Osteocyte (in vitro differentiated cells): ENCODE measurements around the gene RHOD. TPM values are rescaled to one million over a fixed set of nuclear protein-coding genes. Genes with fewer than 3 reads are reported as not detected.

Experiments
- DNase-seq: peaks from one replicate; pipeline ENCODE4 v3.0.0; 2021; ENCODE audit warnings: mixed read lengths; ENCODE audit not compliant: unreplicated experiment; ENCODE audit errors: extremely low spot score
- H3K27ac Mint-ChIP-seq: one replicate; pipeline ENCODE4 v1.8.0; 2021; ENCODE audit warnings: mild to moderate bottlenecking, mixed read lengths; ENCODE audit not compliant: unreplicated experiment
- H3K27me3 Mint-ChIP-seq: one replicate; pipeline ENCODE4 v1.8.0; 2021; ENCODE audit warnings: mixed read lengths; ENCODE audit not compliant: unreplicated experiment
- H3K36me3 Mint-ChIP-seq: one replicate; pipeline ENCODE4 v1.8.0; 2021; ENCODE audit warnings: mixed read lengths; ENCODE audit not compliant: unreplicated experiment
- H3K4me1 Mint-ChIP-seq: one replicate; pipeline ENCODE4 v1.8.0; 2021; ENCODE audit warnings: mixed read lengths; ENCODE audit not compliant: unreplicated experiment
- H3K4me3 Mint-ChIP-seq: one replicate; pipeline ENCODE4 v1.8.0; 2021; ENCODE audit warnings: mild to moderate bottlenecking, moderate library complexity, mixed read lengths; ENCODE audit not compliant: unreplicated experiment
- H3K9me3 Mint-ChIP-seq: one replicate; pipeline ENCODE4 v1.8.0; 2021; ENCODE audit warnings: mixed read lengths; ENCODE audit not compliant: unreplicated experiment
- total RNA-seq: library from RNA; stranded (reverse); gene quantifications from 2 replicates; pipeline ENCODE4 v1.2.1, GENCODE V29; 2021
- TF ChIP-seq, protein P1 (sequence below): fragments of 200-600 bp; sonication (generic); IDR thresholded peaks from 2 replicates; pipeline ENCODE4 v1.5.0; 2021; ENCODE audit warnings: antibody characterized with exemption, mild to moderate bottlenecking, moderate library complexity

RHOD gene
- total RNA-seq, 1 donor from 2014 or later, result 9.4 TPM

- Mint-ChIP-seq H3K4me1 (no peaks in the 10 kb centered on the region), H3K27me3 (no peaks in the 10 kb centered on the region), H3K4me3 (no peak overlapping the region), H3K27ac (no peak overlapping the region), H3K36me3 (no peaks in the 10 kb centered on the region), H3K9me3 (no peaks in the 10 kb centered on the region)
- no peak for DNase-seq
- TF ChIP-seq, protein P1, sequence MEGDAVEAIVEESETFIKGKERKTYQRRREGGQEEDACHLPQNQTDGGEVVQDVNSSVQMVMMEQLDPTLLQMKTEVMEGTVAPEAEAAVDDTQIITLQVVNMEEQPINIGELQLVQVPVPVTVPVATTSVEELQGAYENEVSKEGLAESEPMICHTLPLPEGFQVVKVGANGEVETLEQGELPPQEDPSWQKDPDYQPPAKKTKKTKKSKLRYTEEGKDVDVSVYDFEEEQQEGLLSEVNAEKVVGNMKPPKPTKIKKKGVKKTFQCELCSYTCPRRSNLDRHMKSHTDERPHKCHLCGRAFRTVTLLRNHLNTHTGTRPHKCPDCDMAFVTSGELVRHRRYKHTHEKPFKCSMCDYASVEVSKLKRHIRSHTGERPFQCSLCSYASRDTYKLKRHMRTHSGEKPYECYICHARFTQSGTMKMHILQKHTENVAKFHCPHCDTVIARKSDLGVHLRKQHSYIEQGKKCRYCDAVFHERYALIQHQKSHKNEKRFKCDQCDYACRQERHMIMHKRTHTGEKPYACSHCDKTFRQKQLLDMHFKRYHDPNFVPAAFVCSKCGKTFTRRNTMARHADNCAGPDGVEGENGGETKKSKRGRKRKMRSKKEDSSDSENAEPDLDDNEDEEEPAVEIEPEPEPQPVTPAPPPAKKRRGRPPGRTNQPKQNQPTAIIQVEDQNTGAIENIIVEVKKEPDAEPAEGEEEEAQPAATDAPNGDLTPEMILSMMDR, result no peak
Observed at GRCh38 chr11:67014343-67014742, 42.3 kb upstream of the RHOD start.

- Mint-ChIP-seq H3K27me3 (no peaks in the 10 kb centered on the region), H3K9me3 (no peaks in the 10 kb centered on the region), H3K4me1 (no peaks in the 10 kb centered on the region), H3K36me3 (no peaks in the 10 kb centered on the region), H3K4me3 (no peak overlapping the region), H3K27ac (no peak overlapping the region)
- TF ChIP-seq, protein P1, result no peak
- no peak for DNase-seq
Observed at GRCh38 chr11:67015048-67015447, 41.6 kb upstream of the RHOD start.

DNA sequence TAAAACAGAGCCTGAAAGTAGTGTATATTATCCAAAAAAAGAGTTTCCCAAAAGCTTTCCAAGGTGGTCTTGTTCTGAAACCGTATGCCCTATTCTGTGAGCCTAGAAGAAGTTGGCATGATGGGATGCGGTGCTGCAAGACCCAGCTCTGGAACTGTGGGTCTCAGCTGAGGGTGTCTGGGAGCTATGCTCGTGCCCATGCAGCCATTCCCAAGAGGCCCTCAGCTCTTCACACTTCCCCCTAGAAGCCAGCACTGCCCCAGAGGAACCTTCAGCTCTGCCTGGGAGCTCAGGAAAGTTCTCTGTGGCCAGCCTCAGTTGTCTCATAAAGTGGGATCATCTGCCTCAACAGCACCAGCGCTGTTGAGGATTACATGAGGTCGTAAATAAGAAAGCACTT is 40.1 kb upstream of the RHOD start:
- Mint-ChIP-seq H3K27me3 (no peaks in the 10 kb centered on the region), H3K4me3 (no peak overlapping the region), H3K36me3 (no peaks in the 10 kb centered on the region), H3K27ac (no peak overlapping the region), H3K9me3 (no peaks in the 10 kb centered on the region), H3K4me1 (no peaks in the 10 kb centered on the region)
- no peak for DNase-seq
- TF ChIP-seq, protein P1, result no peak

GRCh38 chr11:67020949-67021348 is 35.7 kb upstream of the RHOD start:
- Mint-ChIP-seq H3K9me3 (no peaks in the 10 kb centered on the region), H3K4me3 (no peak overlapping the region), H3K4me1 (peaks cover 18% of the 10 kb centered on the region), H3K36me3 (no peaks in the 10 kb centered on the region), H3K27ac (no peak overlapping the region), H3K27me3 (no peaks in the 10 kb centered on the region)
- TF ChIP-seq, protein P1, result no peak
- no peak for DNase-seq

- DNase-seq, result no peak
- TF ChIP-seq, protein P1, result no peak
- H3K4me3 Mint-ChIP-seq, result peak overlapping the region; percentile 65
- peaks cover 18% of the 10 kb centered on the region for H3K4me1 Mint-ChIP-seq
- no peaks in the 10 kb centered on the region for H3K36me3 Mint-ChIP-seq
- peak overlapping the region; percentile 27 for H3K27ac Mint-ChIP-seq
- H3K9me3 Mint-ChIP-seq, result no peaks in the 10 kb centered on the region
- H3K27me3 Mint-ChIP-seq, result no peaks in the 10 kb centered on the region
Observed at GRCh38 chr11:67022341-67022933, 34.2 kb upstream of the RHOD start.
